ENCODE data around the gene TBL3.

Gene TBL3

DNA sequence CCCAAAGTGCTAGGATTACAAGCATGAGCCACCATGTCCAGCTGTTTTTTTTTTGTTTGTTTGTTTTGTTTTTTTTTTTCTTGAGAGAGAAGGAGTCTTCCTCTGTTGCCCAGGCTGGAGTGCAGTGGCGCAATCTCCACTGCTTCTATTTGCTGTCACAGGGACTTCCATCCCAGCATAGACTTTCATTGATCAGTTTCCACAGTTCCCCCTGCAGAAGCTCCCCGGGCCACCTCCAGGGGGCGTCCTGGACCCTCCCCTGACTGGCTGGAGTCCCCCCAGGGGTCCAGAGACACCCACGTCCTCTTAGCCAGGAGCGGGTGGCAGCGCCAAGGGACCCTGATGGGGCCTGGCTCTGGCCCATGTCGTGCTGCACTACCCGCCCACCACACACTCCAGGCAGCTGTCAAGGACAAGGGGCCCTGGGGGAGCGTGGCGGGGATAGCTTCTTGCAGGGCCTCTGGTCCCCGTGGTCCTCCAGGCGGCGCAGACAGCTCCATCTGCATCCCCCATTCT lies 44.6 kb downstream of the TBL3 start:
- no peak for DNase-seq (ENCODE audit: low read depth)

DNA sequence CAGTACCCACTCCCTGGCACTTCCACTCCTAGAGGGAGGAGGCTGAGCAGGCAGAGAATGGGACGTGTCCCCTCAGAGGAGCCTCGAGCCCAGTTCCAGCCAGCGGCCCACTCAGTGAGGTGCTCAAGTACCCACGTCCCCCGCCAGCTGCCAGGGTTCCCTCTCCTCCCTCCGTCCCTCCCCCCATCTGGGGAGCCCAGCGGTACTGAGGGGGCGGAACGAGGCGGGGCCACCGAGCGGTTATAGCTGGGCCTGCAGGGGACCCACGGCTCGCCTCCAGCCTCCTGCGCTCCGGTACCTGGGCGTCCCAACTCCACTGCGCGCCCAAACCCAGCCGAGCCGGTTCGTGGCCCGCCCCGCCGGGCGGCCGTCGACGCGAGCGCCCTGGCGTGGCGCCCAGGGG lies 47.7 kb downstream of the TBL3 start, which contains the start of gene NPW:
TSS of gene NPW (plus strand) at position 268 of the 403 bp plus-strand sequence.
- no peak for DNase-seq (ENCODE audit: low read depth)

DNA sequence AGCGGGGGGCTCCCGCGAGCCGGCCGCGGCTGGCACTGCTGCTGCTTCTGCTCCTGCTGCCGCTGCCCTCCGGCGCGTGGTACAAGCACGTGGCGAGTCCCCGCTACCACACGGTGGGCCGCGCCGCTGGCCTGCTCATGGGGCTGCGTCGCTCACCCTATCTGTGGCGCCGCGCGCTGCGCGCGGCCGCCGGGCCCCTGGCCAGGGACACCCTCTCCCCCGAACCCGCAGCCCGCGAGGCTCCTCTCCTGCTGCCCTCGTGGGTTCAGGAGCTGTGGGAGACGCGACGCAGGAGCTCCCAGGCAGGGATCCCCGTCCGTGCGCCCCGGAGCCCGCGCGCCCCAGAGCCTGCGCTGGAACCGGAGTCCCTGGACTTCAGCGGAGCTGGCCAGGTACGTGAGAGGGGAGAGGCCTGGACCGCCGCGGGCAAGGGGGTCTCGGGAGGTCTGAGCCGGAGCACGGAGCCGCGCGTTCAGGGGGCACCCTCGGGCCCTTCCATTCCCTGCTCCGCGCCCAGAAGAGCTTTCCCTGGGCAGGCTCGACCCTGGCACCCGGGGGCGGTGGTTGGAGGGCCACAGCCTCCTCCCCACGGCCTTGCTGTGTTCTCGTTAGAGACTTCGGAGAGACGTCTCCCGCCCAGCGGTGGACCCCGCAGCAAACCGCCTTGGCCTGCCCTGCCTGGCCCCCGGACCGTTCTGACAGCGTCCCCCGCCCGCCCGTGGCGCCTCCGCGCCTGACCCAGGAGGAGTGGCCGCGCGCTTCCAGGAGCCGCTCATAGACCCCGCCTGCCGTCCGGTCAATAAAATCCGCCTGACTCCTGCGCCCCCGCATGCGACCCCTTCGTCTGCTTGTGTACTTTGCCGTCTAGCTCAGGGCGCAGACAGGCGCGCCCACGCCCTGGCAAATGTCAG lies 48.3 kb downstream of the TBL3 start:
- DNase-seq (ENCODE audit: low read depth), result no peak

- DNase-seq (ENCODE audit: low read depth), result no peak
Observed at GRCh38 chr16:2022723-2023091, 50.9 kb downstream of the TBL3 start.

DNA sequence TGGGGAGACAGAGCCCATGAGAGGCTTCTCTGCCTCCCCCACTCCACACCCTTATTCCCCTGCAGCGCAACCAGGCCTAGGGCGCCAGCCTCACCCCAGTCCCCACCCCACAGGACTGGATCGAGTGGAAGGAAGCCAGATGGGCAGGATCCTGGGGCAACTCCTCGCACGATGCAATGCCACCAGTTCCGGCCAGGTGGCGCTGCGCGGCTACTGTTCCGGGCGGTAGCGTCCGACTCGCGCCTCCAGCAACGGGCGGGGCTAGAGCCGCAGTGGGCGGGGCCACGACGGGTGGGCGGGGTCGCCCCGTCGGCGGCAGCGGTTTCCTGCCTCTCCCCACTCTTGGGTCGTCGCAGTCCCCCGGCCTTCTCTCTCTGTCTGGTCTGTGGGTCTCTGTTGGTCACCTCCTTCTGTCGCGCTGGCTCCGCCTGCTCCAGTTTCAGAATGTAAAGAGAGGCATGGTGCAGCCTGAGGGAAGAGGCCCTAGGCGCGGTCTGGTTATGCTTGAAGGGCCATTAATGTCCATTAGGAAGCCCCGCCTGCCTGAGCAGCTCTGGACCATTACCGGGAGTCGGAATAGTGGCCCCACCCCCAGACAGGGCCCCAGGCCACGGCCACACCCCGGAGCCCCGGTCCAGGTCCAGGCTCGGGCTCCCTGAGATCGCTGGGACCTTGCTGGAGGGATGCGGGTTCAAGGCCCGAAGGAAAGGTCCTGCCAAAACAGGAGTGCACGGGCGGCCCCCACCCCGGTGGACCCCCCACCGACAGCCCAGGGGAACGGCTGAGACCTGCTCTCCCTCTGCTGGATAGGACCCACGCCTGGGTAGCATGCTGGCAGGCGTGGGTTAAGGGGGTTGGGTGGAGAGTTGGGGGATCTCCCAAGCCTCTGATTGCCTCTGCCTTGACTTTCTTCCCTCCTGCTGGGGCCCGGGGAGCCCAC lies 51.5 kb downstream of the TBL3 start:
- DNase-seq (ENCODE audit: low read depth), result peak; percentile 94

- no peak for DNase-seq (ENCODE audit: low read depth)
Observed at GRCh38 chr16:2024032-2024420, 52.2 kb downstream of the TBL3 start.

GRCh38 chr16:2025251-2025650 lies 53.4 kb downstream of the TBL3 start:
- no peak for DNase-seq (ENCODE audit: low read depth)

DNA sequence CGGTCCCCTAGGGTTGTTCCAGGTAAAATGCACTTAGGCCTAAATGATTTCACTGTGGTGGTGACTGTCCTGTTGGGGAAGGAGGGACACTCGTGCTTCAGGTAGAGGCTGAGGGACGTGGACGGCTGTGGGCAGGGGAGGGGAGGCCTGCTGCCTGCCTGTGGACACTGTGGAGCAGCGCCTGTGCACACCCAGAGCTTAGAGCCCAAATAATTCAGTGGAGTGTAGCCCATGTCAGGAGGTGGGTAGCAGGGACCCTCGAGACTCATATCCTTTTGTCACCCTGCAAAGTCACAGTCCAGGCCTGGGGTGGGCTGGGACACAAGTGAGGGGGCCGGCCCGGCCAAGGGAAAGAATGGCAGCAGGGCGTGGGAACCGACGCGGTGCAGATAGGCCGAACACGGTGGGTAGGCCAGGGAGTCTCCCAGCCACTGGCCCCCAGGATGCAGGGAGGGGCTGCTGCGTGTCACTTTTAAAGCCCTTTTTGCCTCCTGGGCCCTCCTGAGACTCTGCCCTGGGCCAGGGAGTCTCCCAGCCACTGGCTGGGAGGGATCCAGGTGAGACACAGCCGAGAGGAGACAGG lies 54.1 kb downstream of the TBL3 start:
- DNase-seq (ENCODE audit: low read depth), result no peak

DNA sequence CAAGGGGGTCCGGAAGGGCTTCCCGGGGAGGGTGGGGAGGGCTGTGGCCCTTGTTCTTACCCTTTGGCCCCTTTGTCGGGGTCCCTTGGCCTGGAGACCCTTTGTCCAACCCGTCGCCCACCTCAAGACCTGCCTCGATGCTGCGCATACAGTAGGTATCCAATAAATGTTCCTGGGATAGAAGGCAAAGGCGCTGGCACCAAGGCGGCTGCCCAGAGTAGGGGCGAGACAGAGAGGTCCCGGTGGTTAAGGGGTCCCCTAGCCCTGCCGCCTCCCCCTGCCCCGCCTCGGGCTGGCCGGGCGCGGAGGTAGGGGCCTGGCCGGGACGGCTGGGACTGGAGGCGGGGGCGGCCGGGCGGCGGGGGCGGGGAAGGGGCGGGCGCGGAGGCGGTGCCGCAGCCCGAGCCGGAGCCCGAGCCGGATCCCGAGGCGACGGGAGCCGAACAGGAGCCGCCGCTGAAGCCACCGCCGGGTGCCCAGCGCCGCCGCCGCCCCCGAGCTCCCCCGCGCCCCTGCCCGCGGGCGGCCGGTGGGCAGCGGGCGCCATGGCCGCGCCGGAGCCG lies 54.7 kb downstream of the TBL3 start, which contains the start of gene NHERF2:
TSS of gene NHERF2 (plus strand) at position 442 of the 563 bp plus-strand sequence. CDS start at position 546, 104 bp downstream.
- DNase-seq (ENCODE audit: low read depth), result no peak

GRCh38 chr16:2027024-2028010 lies 55.5 kb downstream of the TBL3 start:
- no peak for DNase-seq (ENCODE audit: low read depth)

- no peak for DNase-seq (ENCODE audit: low read depth)
Observed at GRCh38 chr16:2028146-2028545, 56.3 kb downstream of the TBL3 start.

DNA sequence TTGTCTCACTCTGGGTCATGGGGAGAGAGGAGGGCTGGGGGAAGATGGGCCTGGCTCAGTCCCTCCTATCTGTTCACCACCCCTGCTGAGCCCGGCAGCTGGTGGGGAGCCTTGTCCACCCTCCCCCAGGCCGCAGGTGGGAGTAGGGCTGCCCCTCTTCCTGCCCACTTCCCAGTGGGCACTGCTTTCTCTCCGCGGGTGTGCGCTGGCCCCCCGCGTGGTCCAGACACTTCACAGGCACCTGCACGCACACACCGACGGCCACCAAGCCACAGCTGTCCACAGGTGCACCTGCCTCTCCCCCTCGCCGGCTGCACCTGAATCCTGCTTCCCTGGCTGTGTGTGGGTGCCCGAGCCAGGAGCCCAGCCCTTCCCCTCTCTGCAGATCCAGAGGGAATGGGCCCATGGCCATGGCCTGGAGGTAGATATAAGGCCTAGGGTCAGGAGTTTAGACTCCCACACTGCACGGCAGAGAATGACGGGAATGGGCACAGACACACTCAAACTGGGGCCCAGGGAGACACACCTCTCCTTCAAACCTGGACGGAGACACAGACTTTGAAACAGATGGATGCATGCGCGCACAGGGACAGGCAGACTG lies 56.9 kb downstream of the TBL3 start:
- no peak for DNase-seq (ENCODE audit: low read depth)

GRCh38 chr16:2029350-2029749 lies 57.5 kb downstream of the TBL3 start:
- DNase-seq (ENCODE audit: low read depth), result no peak

DNA sequence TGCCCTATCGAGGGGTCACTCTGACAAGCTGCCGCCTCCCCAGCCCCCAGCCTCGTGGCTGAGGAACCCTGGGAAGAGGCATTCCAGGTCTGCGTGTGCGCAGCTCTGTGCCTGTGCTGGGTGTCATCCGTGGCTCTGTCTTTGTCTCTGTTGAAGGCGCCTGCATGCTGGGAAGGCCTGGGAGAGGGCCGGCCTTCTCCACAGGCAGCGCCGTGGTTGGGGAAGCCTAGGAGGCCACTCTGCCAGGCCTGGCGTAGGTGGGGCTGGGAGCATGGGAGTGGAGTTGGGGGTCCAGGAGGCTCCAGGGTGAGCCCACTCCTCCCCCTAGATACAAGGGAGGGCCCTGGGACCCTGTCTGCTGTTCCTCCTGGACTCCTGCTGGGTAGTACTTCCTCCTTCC lies 58.2 kb downstream of the TBL3 start:
- no peak for DNase-seq (ENCODE audit: low read depth)

- DNase-seq (ENCODE audit: low read depth), result no peak
Observed at GRCh38 chr16:2031081-2031577, 59.3 kb downstream of the TBL3 start.

All from stimulated activated CD8-positive, alpha-beta memory T cell treated with anti-CD3 and anti-CD28 coated beads, Interleukin-12 subunit alpha, Interleukin-12 subunit beta, amount 100 ng/mL, for 4 hours (primary cell).